Aorta (tissue), 5 donors: Measurements from ENCODE around the gene PBX3. TPM values are rescaled to one million over a fixed set of nuclear protein-coding genes. Genes with fewer than 3 reads are reported as not detected.

Experiments
- ATAC-seq: fragments of 200-7000 bp; cut with Tn5 transposase; one replicate; pipeline ENCODE4 v1.9.1; 2022; ENCODE audit warnings: moderate library complexity; ENCODE audit not compliant: low FRiP score
- DNase-seq, 2 donors: peaks; one replicate each; pipeline ENCODE4 v3.0.0-alpha.2; 2020
- H3K27ac ChIP-seq, 2 donors: one replicate each; pipeline ENCODE4 v1.5.1; 2013; ENCODE audit warnings: low read length in 2 of 2, mild to moderate bottlenecking in 2 of 2, moderate library complexity in 2 of 2, control low read depth in 1 of 2, inconsistent platforms in 1 of 2, low read depth in 1 of 2
- H3K27me3 ChIP-seq, 2 donors: one replicate each; pipeline ENCODE4 v1.6.1; 2013; ENCODE audit warnings: control low read depth in 1 of 2, low read length in 1 of 2, mild to moderate bottlenecking in 1 of 2, moderate library complexity in 1 of 2; ENCODE audit not compliant: insufficient read depth in 2 of 2, control insufficient read depth in 1 of 2
- H3K36me3 ChIP-seq, 2 donors: one replicate each; pipeline ENCODE4 v1.6.1; 2013; ENCODE audit warnings: control low read depth in 1 of 2, low read length in 1 of 2, mild to moderate bottlenecking in 1 of 2; ENCODE audit not compliant: insufficient read depth in 2 of 2, control insufficient read depth in 1 of 2
- H3K4me1 ChIP-seq, 2 donors: one replicate each; pipeline ENCODE4 v1.6.1; 2013; ENCODE audit warnings: low read length in 2 of 2, control low read depth in 1 of 2, mild to moderate bottlenecking in 1 of 2, moderate library complexity in 1 of 2; ENCODE audit not compliant: insufficient read depth in 2 of 2, control insufficient read depth in 1 of 2
- H3K4me3 ChIP-seq, 2 donors: one replicate each; pipeline ENCODE4 v1.5.1; 2013; ENCODE audit warnings: low read length in 2 of 2, control low read depth in 1 of 2, mild to moderate bottlenecking in 1 of 2
- H3K9me3 ChIP-seq: one replicate; pipeline ENCODE4 v1.6.1; 2013; ENCODE audit warnings: mild to moderate bottlenecking, low read length; ENCODE audit not compliant: control insufficient read depth
- WGBS, 2 donors: extraction: QIAGEN DNeasy Blood & Tissue Kit; methylation state at CpG; one replicate each; pipeline ENCODE4 v1.1.7; 2013; 5-methylcytosine and 5-hydroxymethylcytosine counted together
- intact Hi-C, 2 donors: fragments of 100-400 bp; cut with DNase I; formaldehyde crosslinking; loops; one replicate each; pipeline versions ENCODE4 v1.14.2 to v1.15.0; 2022
- polyA plus RNA-seq, 2 donors: library from polyadenylated mRNA; stranded (reverse); fragments of 200-250 nt; gene quantifications; one replicate each; pipeline ENCODE4 v1.2.3, GENCODE V29; 2013
- total RNA-seq, 2 donors: library from RNA; stranded (reverse); fragmentation: NEBNext Ultra II Directional; extraction: Animal tissue kit (Norgen Biotek cat#: 25700); gene quantifications; one replicate each; pipeline ENCODE4 v1.2.1, GENCODE V29; 2021
- donor health status: healthy with polysubstance abuse.
- donor health status: Bipolar disorder and iron deficiency.
- donor health status: DM: no; HTN: no; CAD: no.
- donor health status: DM: no; HTN: no; CAD: no.
- donor health status: DM: yes; HTN: yes; CAD: no.

Gene PBX3
- total and polyA plus RNA-seq, 4 donors, result 10.3 to 44.7 (median 18.8) TPM

GRCh38 chr9:125752070-125752628 is 5.0 kb downstream of the PBX3 start:
- no peaks in the 10 kb centered on the region for H3K4me1 ChIP-seq
- intact Hi-C loops, result no loop called here
- ATAC-seq (no peak), DNase-seq (no peak)
- no peaks in the 10 kb centered on the region for H3K27me3 ChIP-seq
- H3K4me3 ChIP-seq, result no peak overlapping the region
- H3K36me3 ChIP-seq, result no peaks in the 10 kb centered on the region
- no peaks in the 10 kb centered on the region for H3K9me3 ChIP-seq
- no peak overlapping the region for H3K27ac ChIP-seq
- WGBS, 2 donors, result 85 to 90% methylated on average over 3 of the region's 3 CpGs

DNA sequence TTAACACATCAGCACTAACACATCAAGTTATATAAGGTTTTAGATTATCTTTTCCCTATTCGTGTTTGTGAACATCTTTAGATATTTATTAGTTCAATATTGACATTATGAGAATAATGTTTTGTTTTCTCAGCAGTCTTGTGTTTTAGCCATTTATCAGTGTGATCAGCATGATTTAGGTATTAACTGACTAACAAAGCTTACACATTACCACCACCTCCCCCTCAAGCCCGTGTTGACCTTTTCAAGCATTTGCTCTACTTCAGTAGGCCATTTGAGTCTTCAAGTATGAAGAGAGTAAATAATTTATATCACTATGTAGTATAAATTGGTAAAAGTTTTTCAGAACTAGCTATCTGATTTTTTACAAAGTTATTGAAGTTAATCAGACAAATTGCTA is 6.9 kb downstream of the PBX3 start:
- Histone ChIP-seq H3K36me3 (no peaks in the 10 kb centered on the region), H3K9me3 (no peaks in the 10 kb centered on the region), H3K4me1 (no peaks in the 10 kb centered on the region), H3K4me3 (no peak overlapping the region), H3K27me3 (no peaks in the 10 kb centered on the region), H3K27ac (no peak overlapping the region)
- 80 to 82% methylated on average over 2 of the region's 2 CpGs for whole genome bisulfite sequencing, 2 donors
- intact Hi-C loops, result no loop called here
- DNase-seq, result no peak
- ATAC-seq, result no peak

GRCh38 chr9:125755340-125755739 is 8.2 kb downstream of the PBX3 start:
- H3K4me1 ChIP-seq, result no peaks in the 10 kb centered on the region
- WGBS, 2 donors, result 97 to 98% methylated on average over 1 of the region's 1 CpG
- no peak for DNase-seq
- no peak overlapping the region for H3K4me3 ChIP-seq
- intact Hi-C loops, result no loop called here
- no peaks in the 10 kb centered on the region for H3K27me3 ChIP-seq
- H3K9me3 ChIP-seq, result no peaks in the 10 kb centered on the region
- H3K36me3 ChIP-seq, result no peaks in the 10 kb centered on the region
- H3K27ac ChIP-seq, result no peak overlapping the region
- no peak for ATAC-seq

GRCh38 chr9:125756518-125756917 is 9.3 kb downstream of the PBX3 start:
- no peak for ATAC-seq
- no peak for DNase-seq
- H3K27me3 ChIP-seq, result no peaks in the 10 kb centered on the region
- intact Hi-C loops, result no loop called here
- no peak overlapping the region for H3K27ac ChIP-seq
- H3K9me3 ChIP-seq, result no peaks in the 10 kb centered on the region
- no peaks in the 10 kb centered on the region for H3K4me1 ChIP-seq
- WGBS, 2 donors, result 95% methylated on average over 4 of the region's 4 CpGs
- no peak overlapping the region for H3K4me3 ChIP-seq
- no peaks in the 10 kb centered on the region for H3K36me3 ChIP-seq

- Histone ChIP-seq H3K4me1 (no peaks in the 10 kb centered on the region), H3K4me3 (no peak overlapping the region), H3K36me3 (no peaks in the 10 kb centered on the region), H3K27me3 (no peaks in the 10 kb centered on the region), H3K27ac (no peak overlapping the region), H3K9me3 (no peaks in the 10 kb centered on the region)
- ATAC-seq (no peak), DNase-seq (no peak)
- intact Hi-C loops, result no loop called here
- WGBS, 2 donors, result 87 to 91% methylated on average over 1 of the region's 1 CpG
These were observed 10.7 kb downstream of the PBX3 start for GRCh38 chr9:125757834-125758233.

DNA sequence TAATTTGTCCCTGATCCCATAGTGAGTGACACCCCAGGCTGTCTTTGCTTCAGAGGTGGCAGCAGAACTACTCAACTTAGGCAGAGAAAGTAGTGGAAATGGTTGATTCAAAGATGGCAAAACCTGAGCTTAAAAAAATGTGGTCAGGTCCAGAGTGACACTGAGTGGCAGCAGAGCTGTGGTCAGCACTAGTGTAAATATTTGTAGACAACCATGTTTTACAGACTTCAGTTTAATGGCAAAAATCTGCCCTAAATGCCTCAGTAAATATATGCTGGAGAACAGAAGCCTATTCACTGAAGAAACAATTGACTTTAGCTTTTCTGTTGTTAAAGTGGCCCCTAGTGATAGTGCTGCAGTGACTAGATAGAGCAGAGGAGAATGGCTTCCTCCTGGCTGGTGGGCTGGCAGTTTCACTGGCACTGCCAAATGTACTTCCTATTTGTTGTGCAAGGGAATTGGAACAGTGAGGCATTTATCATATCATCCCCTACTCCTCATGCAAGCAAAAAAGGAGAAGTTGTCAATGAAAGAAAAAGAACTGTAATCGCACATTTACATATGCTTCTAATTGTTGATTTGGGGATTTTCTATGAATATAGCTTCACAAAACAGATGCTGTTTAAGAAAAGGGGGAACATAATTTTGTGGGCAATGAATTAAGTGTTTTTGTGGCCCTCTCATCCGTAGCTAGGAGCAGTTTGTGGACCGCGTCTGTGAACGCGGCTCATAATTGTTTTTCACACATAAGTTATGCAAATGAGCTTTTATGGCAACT is 12.0 kb downstream of the PBX3 start:
- Histone ChIP-seq H3K36me3 (no peaks in the 10 kb centered on the region), H3K4me3 (no peak overlapping the region), H3K4me1 (no peaks in the 10 kb centered on the region), H3K9me3 (no peaks in the 10 kb centered on the region), H3K27me3 (no peaks in the 10 kb centered on the region), H3K27ac (no peak overlapping the region)
- 92% methylated on average over 6 of the region's 6 CpGs for WGBS, 2 donors
- no peak for ATAC-seq
- peak in 1 of 2 donors; percentile 60 for DNase-seq
- intact Hi-C loops, result no loop called here

GRCh38 chr9:125759764-125760129 is 12.6 kb downstream of the PBX3 start:
- no peak overlapping the region for H3K27ac ChIP-seq
- no peaks in the 10 kb centered on the region for H3K4me1 ChIP-seq
- H3K27me3 ChIP-seq, result no peaks in the 10 kb centered on the region
- no peaks in the 10 kb centered on the region for H3K36me3 ChIP-seq
- H3K4me3 ChIP-seq, result no peak overlapping the region
- ATAC-seq (no peak), DNase-seq (no peak)
- intact Hi-C loops, result no loop called here
- 80 to 82% methylated on average over 7 of the region's 7 CpGs for WGBS, 2 donors
- H3K9me3 ChIP-seq, result no peaks in the 10 kb centered on the region

DNA sequence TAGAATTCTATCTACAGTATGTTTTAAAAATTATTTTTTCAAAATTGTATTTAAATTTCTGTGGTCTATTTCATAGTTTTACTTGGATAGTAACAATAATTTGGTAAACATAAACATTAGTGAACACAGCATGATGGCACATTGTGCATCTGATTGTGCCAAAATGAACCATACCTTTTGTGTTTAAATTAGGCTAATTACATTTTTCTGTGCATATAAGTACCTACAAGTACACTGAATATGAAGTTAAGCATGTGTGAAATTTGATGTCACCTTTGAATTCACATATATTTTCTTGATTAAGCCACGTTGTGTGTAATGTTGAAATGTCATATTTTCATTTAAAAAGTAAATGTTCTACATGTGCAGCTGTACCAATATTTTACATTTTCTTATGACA is 13.4 kb downstream of the PBX3 start:
- H3K36me3 ChIP-seq, result no peaks in the 10 kb centered on the region
- ATAC-seq (no peak), DNase-seq (no peak)
- H3K4me3 ChIP-seq, result no peak overlapping the region
- intact Hi-C loops, result no loop called here
- no peaks in the 10 kb centered on the region for H3K4me1 ChIP-seq
- 88 to 89% methylated on average over 1 of the region's 1 CpG for WGBS, 2 donors
- H3K27me3 ChIP-seq, result no peaks in the 10 kb centered on the region
- no peak overlapping the region for H3K27ac ChIP-seq
- H3K9me3 ChIP-seq, result no peaks in the 10 kb centered on the region

DNA sequence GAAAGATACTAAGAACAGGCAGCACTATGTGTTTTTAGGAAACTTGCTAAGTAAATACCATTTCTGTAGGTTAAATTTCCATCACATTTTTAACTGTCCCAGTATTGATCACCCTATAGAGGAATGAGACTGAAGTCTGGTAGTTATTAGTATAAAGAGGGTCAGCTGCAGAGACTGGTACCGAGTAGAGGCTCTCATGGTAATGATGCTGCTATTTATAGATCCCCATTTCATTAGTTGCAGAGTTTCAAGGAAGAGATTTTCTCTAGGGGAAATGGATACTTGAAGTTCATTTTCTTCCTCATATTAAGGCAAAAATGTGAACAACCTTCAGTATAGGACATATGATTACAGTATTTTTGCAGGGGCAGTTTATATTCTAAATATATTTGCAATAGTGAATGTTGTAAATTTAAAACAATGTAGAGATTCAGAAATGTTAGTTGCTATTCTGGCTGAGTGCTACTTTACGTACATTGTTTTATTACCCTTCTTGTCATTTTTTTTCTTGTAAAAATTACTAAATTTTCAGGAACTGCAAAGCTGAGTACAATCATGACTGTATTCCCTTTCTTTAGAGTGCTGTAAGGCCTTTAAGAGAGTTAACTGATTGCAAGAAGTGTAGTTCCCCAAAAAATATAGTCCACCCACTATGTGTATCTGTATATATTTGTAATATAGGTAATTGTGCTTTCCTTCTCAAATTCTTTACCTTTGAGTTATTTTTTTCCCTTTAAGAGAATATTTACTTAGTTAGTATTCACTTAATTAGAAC is 14.7 kb downstream of the PBX3 start:
- no peak for ATAC-seq
- H3K27me3 ChIP-seq, result no peaks in the 10 kb centered on the region
- 58 to 61% methylated on average over 2 of the region's 2 CpGs for WGBS, 2 donors
- H3K36me3 ChIP-seq, result no peaks in the 10 kb centered on the region
- H3K4me1 ChIP-seq, result no peaks in the 10 kb centered on the region
- no peak for DNase-seq
- H3K9me3 ChIP-seq, result no peaks in the 10 kb centered on the region
- intact Hi-C loops, result no loop called here
- H3K4me3 ChIP-seq, result no peak overlapping the region
- no peak overlapping the region for H3K27ac ChIP-seq
